ENCODE data around the gene AGO1. TPM values are rescaled to one million over a fixed set of nuclear protein-coding genes. Genes with fewer than 3 reads are reported as not detected.
"Not testable (repeated sequence)": the region's sequence is repeated elsewhere in the genome, so short reads cannot be mapped to it uniquely, and the experiment has no call there.

Gene AGO1
- total and polyA plus RNA-seq, 11 donors, result 3.0 to 27.0 (median 20.5) TPM

DNA sequence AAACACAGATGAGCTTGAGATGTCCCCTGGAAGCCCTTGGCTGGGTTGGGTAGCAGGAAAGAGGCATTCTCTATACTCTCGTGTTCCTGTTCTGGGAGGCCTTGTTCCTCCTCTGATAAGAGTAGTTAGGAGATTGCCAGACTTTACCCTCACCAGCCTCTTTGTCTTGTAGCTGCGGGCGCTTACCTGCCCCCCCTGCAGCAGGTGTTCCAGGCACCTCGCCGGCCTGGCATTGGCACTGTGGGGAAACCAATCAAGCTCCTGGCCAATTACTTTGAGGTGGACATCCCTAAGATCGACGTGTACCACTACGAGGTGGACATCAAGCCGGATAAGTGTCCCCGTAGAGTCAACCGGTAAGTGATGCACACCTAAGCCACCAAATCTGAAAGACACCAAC lies 5.2 kb downstream of the AGO1 start:
- no peaks in the 10 kb centered on the region for H3K9me3 ChIP-seq
- no peaks in the 10 kb centered on the region for H3K27me3 ChIP-seq
- WGBS, 4 donors, result 86 to 92% (median 91%) methylated on average over 11 of the region's 11 CpGs
- H3K4me1 ChIP-seq, result peaks cover 0 to 44% (median 16%) of the 10 kb centered on the region in 12 donors
- no peak for DNase-seq
- TF ChIP-seq, protein P1, sequence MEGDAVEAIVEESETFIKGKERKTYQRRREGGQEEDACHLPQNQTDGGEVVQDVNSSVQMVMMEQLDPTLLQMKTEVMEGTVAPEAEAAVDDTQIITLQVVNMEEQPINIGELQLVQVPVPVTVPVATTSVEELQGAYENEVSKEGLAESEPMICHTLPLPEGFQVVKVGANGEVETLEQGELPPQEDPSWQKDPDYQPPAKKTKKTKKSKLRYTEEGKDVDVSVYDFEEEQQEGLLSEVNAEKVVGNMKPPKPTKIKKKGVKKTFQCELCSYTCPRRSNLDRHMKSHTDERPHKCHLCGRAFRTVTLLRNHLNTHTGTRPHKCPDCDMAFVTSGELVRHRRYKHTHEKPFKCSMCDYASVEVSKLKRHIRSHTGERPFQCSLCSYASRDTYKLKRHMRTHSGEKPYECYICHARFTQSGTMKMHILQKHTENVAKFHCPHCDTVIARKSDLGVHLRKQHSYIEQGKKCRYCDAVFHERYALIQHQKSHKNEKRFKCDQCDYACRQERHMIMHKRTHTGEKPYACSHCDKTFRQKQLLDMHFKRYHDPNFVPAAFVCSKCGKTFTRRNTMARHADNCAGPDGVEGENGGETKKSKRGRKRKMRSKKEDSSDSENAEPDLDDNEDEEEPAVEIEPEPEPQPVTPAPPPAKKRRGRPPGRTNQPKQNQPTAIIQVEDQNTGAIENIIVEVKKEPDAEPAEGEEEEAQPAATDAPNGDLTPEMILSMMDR (IDR thresholded peaks at IDR 0.05), result no peak
- no peak for TF ChIP-seq POLR2A (IDR thresholded peaks at IDR 0.05)
- peaks cover 0 to 51% (median 42%) of the 10 kb centered on the region in 9 donors for H3K36me3 ChIP-seq
- no peak overlapping the region for H3K27ac ChIP-seq
- H3K4me3 ChIP-seq, result no peak overlapping the region
- no peak for ATAC-seq
- intact Hi-C loops (cut with DNase I), result loop anchor here in 2 of 10 donors (5.0 to 10.0 kb wide), 2 partner anchors 39 to 197 kb away; partner anchors contain the start of genes ADPRS (in 1 of the 2) and TEKT2 (in 1 of the 2)

DNA sequence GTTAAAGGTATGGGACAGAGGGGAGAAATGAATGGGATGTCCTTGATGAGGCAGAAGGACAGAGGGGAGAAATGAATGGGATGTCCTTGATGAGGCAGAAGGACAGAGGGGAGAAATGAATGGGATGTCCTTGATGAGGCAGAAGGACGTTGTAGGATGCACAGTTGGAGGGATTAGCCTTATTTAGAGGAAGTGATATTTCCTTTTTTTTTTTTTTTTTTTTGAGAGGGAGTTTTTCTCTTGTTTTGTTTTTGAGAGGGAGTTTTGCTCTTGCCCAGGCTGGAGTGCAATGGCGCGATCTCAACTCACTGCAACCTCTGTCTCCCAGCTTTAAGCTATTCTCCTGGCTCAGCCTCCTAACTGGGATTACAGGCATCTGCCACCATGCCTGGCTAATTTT lies 6.0 kb downstream of the AGO1 start:
- H3K36me3 ChIP-seq, result peaks cover 0 to 58% (median 49%) of the 10 kb centered on the region in 9 donors
- H3K9me3 ChIP-seq, ATAC-seq, H3K27ac ChIP-seq, H3K4me3 ChIP-seq, H3K27me3 ChIP-seq, DNase-seq: not testable (repeated sequence)
- H3K4me1 ChIP-seq, result peaks cover 0 to 50% (median 15%) of the 10 kb centered on the region in 12 donors
- intact Hi-C loops (cut with DNase I), result loop anchor here in 2 of 10 donors (5.0 to 10.0 kb wide), 2 partner anchors 38 to 196 kb away; partner anchors contain the start of genes ADPRS (in 1 of the 2) and TEKT2 (in 1 of the 2)
- 74 to 82% (median 78%) methylated on average over 3 of the region's 3 CpGs for WGBS, 4 donors

DNA sequence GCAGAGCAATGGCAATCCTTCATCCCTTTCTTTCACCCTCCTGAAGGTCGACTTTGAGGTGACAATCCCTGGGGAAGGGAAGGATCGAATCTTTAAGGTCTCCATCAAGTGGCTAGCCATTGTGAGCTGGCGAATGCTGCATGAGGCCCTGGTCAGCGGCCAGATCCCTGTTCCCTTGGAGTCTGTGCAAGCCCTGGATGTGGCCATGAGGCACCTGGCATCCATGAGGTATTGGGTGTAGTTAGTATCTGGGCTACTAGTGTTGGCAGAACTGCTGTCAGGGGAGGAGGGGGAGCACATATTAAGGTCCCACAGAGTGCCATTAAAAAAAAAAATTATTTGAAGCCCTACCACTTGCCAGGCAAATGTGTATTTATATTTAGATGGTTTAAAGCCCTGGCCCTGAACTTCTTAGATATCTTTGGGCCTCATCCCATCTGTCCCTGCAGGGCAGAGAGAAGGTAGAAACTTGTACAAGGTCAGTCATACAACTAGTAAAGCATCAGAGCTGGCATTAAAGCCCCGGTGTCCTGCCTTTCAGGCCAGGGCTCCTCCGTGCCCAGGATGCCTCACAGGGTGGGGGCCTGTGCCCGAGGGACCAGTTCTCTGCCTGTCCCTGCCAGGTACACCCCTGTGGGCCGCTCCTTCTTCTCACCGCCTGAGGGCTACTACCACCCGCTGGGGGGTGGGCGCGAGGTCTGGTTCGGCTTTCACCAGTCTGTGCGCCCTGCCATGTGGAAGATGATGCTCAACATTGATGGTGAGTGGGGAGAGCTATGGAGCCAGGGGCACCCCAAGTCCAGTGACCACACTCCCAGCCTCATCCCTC lies 10.3 kb downstream of the AGO1 start:
- no peaks in the 10 kb centered on the region for H3K27me3 ChIP-seq
- no peak for TF ChIP-seq POLR2A (IDR thresholded peaks at IDR 0.05)
- TF ChIP-seq, protein P1 (IDR thresholded peaks at IDR 0.05), result no peak

GRCh38 chr1:35894183-35894582 lies 11.2 kb downstream of the AGO1 start:
- Histone ChIP-seq H3K36me3 (peaks cover 0 to 100% (median 93%) of the 10 kb centered on the region in 9 donors), H3K4me1 (peaks cover 0 to 18% (median 0%) of the 10 kb centered on the region in 12 donors), H3K27ac (peak overlapping the region in 1 of 12 donors; percentile 57), H3K27me3 (no peaks in the 10 kb centered on the region), H3K4me3 (no peak overlapping the region), H3K9me3 (no peaks in the 10 kb centered on the region)
- WGBS, 4 donors, result 60 to 73% (median 65%) methylated on average over 6 of the region's 6 CpGs
- ATAC-seq (peak; percentile 39 to 87 (median 85)), DNase-seq (peak in 4 of 5 donors; percentile 21 to 48 (median 32))
- intact Hi-C loops (cut with DNase I), result no loop called here
- TF ChIP-seq POLR2A (IDR thresholded peaks at IDR 0.05), result no peak

More for the DNA sequence above, 10.3 kb downstream of the AGO1 start:
- peaks cover 0 to 100% (median 90%) of the 10 kb centered on the region in 9 donors for H3K36me3 ChIP-seq
- 72 to 94% (median 88%) methylated on average over 5 to 14 of the region's 14 CpGs for WGBS, 4 donors
- no peaks in the 10 kb centered on the region for H3K9me3 ChIP-seq
- ATAC-seq (peak; percentile 45 to 74 (median 60)), DNase-seq (peak in 1 of 5 donors; percentile 44)
- no peak overlapping the region for H3K4me3 ChIP-seq
- peak overlapping the region in 2 of 12 donors; percentile 11 to 57 for H3K27ac ChIP-seq
- H3K4me1 ChIP-seq, result peaks cover 0 to 18% (median 0%) of the 10 kb centered on the region in 12 donors
- intact Hi-C loops (cut with DNase I), result no loop called here

GRCh38 chr1:35894656-35895055 lies 11.6 kb downstream of the AGO1 start:
- Histone ChIP-seq H3K36me3 (peaks cover 0 to 100% (median 93%) of the 10 kb centered on the region in 9 donors), H3K9me3 (no peaks in the 10 kb centered on the region)
- intact Hi-C loops (cut with DNase I), result no loop called here

More at GRCh38 chr1:35894656-35895055, 11.6 kb downstream of the AGO1 start:
- Histone ChIP-seq H3K4me3 (no peak overlapping the region), H3K4me1 (peaks cover 0 to 20% (median 0%) of the 10 kb centered on the region in 12 donors), H3K27me3 (no peaks in the 10 kb centered on the region), H3K27ac (peak overlapping the region in 1 of 12 donors; percentile 57)
- ATAC-seq, result no peak
- 91 to 100% (median 96%) methylated on average over 1 of the region's 1 CpG for WGBS, 4 donors
- no peak for TF ChIP-seq POLR2A (IDR thresholded peaks at IDR 0.05)
- TF ChIP-seq, protein P1 (IDR thresholded peaks at IDR 0.05), result no peak
- DNase-seq, result no peak

Data from heart left ventricle (tissue), 16 donors.